Stimulated activated CD8-positive, alpha-beta memory T cell treated with anti-CD3 and anti-CD28 coated beads, Interleukin-4, amount 100 ng/mL, for 48 hours (primary cell): Measurements from ENCODE around the gene HBM.
"Not testable (repeated sequence)": the region's sequence is repeated elsewhere in the genome, so short reads cannot be mapped to it uniquely, and the experiment has no call there.

Experiments
- DNase-seq: peaks from one replicate; pipeline ENCODE4 v3.0.0-alpha.2; 2020

The HBM gene

DNA sequence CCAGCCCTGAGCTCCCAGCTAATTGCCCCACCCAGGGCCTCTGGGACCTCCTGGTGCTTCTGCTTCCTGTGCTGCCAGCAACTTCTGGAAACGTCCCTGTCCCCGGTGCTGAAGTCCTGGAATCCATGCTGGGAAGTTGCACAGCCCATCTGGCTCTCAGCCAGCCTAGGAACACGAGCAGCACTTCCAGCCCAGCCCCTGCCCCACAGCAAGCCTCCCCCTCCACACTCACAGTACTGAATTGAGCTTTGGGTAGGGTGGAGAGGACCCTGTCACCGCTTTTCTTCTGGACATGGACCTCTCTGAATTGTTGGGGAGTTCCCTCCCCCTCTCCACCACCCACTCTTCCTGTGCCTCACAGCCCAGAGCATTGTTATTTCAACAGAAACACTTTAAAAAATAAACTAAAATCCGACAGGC lies 4.3 kb downstream of the HBM start:
- not testable (repeated sequence) for DNase-seq

GRCh38 chr16:170788-171187 lies 5.0 kb downstream of the HBM start:
- DNase-seq, result no peak

- not testable (repeated sequence) for DNase-seq
Measured at GRCh38 chr16:172374-172941, 6.7 kb downstream of the HBM start, which contains the start of gene HBA2. TSS of gene HBA2 (plus strand) at chr16:172876. CDS start at chr16:172913, 37 bp downstream.

GRCh38 chr16:173211-173854 lies 7.6 kb downstream of the HBM start:
- not testable (repeated sequence) for DNase-seq

- not testable (repeated sequence) for DNase-seq
Measured at GRCh38 chr16:173928-174769, 8.4 kb downstream of the HBM start.

DNA sequence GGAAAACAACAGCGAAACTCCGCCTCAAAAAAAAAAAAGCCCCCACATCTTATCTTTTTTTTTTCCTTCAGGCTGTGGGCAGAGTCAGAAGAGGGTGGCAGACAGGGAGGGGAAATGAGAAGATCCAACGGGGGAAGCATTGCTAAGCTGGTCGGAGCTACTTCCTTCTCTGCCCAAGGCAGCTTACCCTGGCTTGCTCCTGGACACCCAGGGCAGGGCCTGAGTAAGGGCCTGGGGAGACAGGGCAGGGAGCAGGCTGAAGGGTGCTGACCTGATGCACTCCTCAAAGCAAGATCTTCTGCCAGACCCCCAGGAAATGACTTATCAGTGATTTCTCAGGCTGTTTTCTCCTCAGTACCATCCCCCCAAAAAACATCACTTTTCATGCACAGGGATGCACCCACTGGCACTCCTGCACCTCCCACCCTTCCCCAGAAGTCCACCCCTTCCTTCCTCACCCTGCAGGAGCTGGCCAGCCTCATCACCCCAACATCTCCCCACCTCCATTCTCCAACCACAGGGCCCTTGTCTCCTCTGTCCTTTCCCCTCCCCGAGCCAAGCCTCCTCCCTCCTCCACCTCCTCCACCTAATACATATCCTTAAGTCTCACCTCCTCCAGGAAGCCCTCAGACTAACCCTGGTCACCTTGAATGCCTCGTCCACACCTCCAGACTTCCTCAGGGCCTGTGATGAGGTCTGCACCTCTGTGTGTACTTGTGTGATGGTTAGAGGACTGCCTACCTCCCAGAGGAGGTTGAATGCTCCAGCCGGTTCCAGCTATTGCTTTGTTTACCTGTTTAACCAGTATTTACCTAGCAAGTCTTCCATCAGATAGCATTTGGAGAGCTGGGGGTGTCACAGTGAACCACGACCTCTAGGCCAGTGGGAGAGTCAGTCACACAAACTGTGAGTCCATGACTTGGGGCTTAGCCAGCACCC lies 9.5 kb downstream of the HBM start:
- DNase-seq, result no peak

DNA sequence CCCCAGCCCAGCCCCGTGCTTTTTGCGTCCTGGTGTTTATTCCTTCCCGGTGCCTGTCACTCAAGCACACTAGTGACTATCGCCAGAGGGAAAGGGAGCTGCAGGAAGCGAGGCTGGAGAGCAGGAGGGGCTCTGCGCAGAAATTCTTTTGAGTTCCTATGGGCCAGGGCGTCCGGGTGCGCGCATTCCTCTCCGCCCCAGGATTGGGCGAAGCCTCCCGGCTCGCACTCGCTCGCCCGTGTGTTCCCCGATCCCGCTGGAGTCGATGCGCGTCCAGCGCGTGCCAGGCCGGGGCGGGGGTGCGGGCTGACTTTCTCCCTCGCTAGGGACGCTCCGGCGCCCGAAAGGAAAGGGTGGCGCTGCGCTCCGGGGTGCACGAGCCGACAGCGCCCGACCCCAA lies 10.2 kb downstream of the HBM start:
- not testable (repeated sequence) for DNase-seq

GRCh38 chr16:176477-177382 lies 11.0 kb downstream of the HBM start, which contains the start of gene HBA1:
TSS of gene HBA1 (plus strand) at chr16:176680. CDS start at chr16:176717, 37 bp downstream.
- DNase-seq, result peak; percentile 43

- no peak for DNase-seq
Measured at GRCh38 chr16:177394-177822, 11.6 kb downstream of the HBM start.

GRCh38 chr16:177981-178667 lies 12.3 kb downstream of the HBM start:
- DNase-seq, result no peak

DNA sequence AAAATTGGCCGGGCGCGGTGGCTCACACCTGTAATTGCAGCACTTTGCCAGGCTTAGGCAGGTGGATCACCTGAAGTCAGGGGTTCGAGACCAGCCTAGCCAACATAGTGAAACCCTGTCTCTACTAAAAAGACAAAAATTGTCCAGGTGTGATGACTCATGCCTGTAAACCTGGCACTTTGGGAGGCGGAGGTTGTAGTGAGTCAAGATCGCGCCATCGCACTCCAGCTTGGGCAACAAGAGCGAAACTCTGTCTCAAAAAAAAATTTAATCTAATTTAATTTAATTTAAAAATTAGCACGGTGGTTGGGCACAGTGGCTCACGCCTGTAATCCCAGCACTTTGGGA lies 12.9 kb downstream of the HBM start:
- DNase-seq, result no peak

DNA sequence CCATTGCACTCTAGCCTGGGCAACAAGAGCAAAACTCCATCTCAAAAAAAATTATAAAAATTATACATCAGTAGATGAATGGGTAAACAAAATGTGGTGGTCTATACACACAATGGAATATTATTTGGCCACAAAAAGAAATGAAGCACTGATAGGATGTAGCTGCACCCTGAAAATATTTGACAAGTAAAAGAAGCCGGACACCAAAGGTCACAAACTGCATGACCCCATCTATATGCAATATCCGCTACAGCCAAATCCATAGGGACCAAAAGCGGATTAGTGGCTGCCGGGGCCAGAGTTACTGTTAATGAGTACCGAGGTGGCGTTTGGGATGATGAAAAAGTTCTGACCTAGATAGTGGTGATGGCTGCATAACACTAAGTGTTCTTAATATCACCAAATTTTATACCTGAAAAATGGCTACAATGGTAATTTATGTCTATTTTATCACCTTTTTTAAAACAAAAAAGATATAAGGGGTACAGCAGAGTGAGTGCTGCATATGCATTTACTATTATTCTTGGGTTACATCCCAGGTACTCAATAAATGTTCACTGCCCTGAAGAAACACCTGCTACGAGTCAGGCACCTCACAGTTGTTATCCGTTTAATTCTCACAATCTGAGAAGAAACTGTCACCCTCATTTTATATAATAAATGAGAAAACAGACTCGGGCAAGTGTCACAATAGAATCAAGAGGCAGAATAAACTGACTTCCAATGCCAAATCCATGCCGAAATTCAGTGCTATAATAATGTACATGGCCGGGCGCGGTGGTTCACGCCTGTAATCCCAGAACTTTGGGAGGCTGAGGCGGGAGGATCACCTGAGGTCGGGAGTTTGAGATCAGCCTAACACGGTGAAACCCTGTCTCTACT lies 13.7 kb downstream of the HBM start:
- no peak for DNase-seq

DNA sequence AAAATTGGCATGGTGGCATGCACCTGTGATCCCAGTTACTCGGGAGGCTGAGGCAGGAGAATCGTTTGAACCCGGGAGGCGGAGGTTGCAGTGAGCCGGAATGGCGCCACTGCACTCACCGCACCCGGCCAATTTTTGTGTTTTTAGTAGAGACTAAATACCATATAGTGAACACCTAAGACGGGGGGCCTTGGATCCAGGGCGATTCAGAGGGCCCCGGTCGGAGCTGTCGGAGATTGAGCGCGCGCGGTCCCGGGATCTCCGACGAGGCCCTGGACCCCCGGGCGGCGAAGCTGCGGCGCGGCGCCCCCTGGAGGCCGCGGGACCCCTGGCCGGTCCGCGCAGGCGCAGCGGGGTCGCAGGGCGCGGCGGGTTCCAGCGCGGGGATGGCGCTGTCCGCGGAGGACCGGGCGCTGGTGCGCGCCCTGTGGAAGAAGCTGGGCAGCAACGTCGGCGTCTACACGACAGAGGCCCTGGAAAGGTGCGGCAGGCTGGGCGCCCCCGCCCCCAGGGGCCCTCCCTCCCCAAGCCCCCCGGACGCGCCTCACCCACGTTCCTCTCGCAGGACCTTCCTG lies 14.4 kb downstream of the HBM start, which contains the start of gene HBQ1:
Gene HBQ1, plus strand, starts transcription at position 359 of the 575 bp plus-strand sequence. Its CDS starts 28 bp downstream, at position 387.
- peak; percentile 73 for DNase-seq

- peak; percentile 94 for DNase-seq
Measured at GRCh38 chr16:180681-181564, 15.1 kb downstream of the HBM start.

DNA sequence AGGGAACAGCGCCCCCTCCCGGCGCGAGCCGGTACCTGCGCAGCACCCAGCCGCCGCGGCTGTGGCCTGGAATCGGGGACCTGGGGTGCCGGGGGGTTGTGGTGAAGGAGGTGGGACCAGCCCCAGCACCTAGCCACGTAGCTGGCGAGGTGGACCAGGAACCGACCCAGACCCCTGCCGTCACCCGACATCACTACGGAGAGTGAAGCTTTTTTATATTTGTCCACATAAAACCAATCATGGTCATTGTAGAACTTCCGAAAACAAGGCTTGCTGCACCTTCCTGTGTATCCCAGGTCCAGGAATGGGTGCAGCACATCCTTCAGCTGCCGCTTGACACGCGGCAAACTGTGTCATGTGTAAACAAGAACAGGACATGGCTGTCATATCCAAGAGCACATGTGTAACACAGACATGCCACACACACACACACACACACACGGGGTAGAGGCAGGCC lies 15.8 kb downstream of the HBM start:
- DNase-seq, result no peak

GRCh38 chr16:183005-183404 lies 17.2 kb downstream of the HBM start:
- DNase-seq, result no peak

- DNase-seq, result no peak
Measured at GRCh38 chr16:185213-185612, 19.4 kb downstream of the HBM start.

DNA sequence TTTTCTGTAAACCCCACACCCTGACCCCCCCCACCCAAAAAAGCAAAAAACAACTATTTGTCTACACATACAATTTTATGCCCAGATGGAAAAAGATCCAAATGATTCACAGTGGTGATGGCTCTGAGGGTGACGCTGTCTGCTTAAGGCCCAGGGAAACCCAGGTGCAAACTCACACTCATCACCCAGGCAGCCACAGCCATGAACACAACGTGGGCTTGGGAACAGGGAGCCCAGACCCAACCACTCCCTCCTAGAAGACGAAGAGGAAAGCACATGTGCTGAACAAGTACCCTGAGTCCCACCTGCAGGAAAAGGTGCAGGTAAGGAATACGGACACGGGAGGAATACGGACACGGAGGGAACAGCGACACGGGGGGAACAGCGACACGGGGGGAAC lies 19.9 kb downstream of the HBM start:
- no peak for DNase-seq
